ENCODE measurements around the gene SLC6A2.

Gene SLC6A2

GRCh38 chr16:55709801-55710200, 54.0 kb downstream of the SLC6A2 start:
- no peak for TF ChIP-seq CTCF (IDR thresholded peaks at IDR 0.05; ENCODE audit: borderline replicate concordance, insufficient read depth, low read depth, low read length)
- no peak overlapping the region for H3K4me3 ChIP-seq (ENCODE audit: low read depth, low read length)

- H3K4me3 ChIP-seq (ENCODE audit: low read depth, low read length), result no peak overlapping the region
- TF ChIP-seq CTCF (IDR thresholded peaks at IDR 0.05; ENCODE audit: borderline replicate concordance, insufficient read depth, low read depth, low read length), result no peak
These were observed 54.7 kb downstream of the SLC6A2 start for GRCh38 chr16:55710466-55710865.

- peak; percentile 60; the same call in 1 of the 2 replicates for TF ChIP-seq CTCF (IDR thresholded peaks at IDR 0.05; ENCODE audit: borderline replicate concordance, insufficient read depth, low read depth, low read length)
- no peak overlapping the region for H3K4me3 ChIP-seq (ENCODE audit: low read depth, low read length)
These were observed 56.4 kb downstream of the SLC6A2 start for GRCh38 chr16:55711959-55712876.

- no peak overlapping the region for H3K4me3 ChIP-seq (ENCODE audit: low read depth, low read length)
- TF ChIP-seq CTCF (IDR thresholded peaks at IDR 0.05; ENCODE audit: borderline replicate concordance, insufficient read depth, low read depth, low read length), result no peak
These were observed 57.3 kb downstream of the SLC6A2 start for GRCh38 chr16:55713103-55713502.

- no peak overlapping the region for H3K4me3 ChIP-seq (ENCODE audit: low read depth, low read length)
- TF ChIP-seq CTCF (IDR thresholded peaks at IDR 0.05; ENCODE audit: borderline replicate concordance, insufficient read depth, low read depth, low read length), result no peak
These were observed 61.5 kb downstream of the SLC6A2 start for GRCh38 chr16:55717326-55717725.

DNA sequence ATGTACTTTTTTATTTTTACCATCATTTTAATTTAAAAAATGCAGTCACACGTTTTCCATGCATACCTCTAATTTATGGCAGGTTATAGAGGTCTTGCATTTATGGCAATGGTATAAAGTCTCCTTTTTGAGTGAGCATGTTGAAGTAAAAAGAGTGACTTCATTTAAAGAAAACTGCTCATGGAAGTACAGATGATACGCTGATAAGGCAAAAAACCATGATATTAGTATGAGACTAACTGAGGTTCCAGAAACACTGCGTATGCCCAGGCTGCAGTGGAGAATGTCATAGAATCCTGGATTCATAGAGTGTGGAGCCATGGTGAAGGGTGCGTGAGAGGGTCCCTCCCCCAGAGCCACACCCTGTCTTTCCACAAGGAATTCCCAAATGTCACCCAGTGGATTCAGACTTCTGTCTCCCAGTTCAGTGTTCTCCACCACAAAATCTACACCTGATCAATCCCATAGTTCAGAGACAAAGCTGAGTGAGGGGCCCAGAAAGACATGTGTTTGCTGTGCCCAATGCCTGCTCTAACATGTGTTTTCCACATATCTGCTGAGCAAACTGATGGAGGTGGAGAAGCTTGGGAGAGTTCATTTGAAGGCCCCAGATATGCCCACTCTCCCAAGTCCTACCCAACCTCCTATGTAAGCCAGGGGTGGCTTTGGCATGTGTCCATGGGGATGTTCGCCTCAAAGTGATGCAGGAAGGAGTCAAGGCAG, 69.4 kb downstream of the SLC6A2 start:
- H3K4me3 ChIP-seq (ENCODE audit: low read depth, low read length), result no peak overlapping the region
- TF ChIP-seq CTCF (IDR thresholded peaks at IDR 0.05; ENCODE audit: borderline replicate concordance, insufficient read depth, low read depth, low read length), result no peak
